Mesenchymal stem cell (in vitro differentiated cells and primary cell): ENCODE results near the gene PLXNA1.

Experiments
- DNase-seq: peaks from one replicate; pipeline ENCODE4 v3.0.0-alpha.2; 2013
- H2AFZ ChIP-seq: one replicate; pipeline ENCODE4 v1.6.1; 2013; ENCODE audit warnings: low read depth, mild to moderate bottlenecking, control low read depth, inconsistent platforms, low read length, moderate library complexity
- H2AK5ac ChIP-seq: 2 replicates; pipeline ENCODE4 v1.6.1; 2013; ENCODE audit warnings: low read length, moderate library complexity, mild to moderate bottlenecking, inconsistent platforms; ENCODE audit not compliant: severe bottlenecking
- H2BK120ac ChIP-seq: one replicate; pipeline ENCODE4 v1.6.1; 2013; ENCODE audit warnings: low read depth, mild to moderate bottlenecking, inconsistent platforms, low read length, moderate library complexity
- H2BK12ac ChIP-seq, 2 experiments: one replicate each; pipeline ENCODE4 v1.6.1; 2013; ENCODE audit warnings: inconsistent platforms in 2 of 2, low read length in 2 of 2, mild to moderate bottlenecking in 2 of 2, moderate library complexity in 2 of 2, control low read depth in 1 of 2
- H2BK15ac ChIP-seq: one replicate; pipeline ENCODE4 v1.6.1; 2013; ENCODE audit warnings: mild to moderate bottlenecking, low read depth, inconsistent platforms; ENCODE audit not compliant: poor library complexity, severe bottlenecking
- H2BK5ac ChIP-seq: 2 replicates; pipeline ENCODE4 v1.6.1; 2013; ENCODE audit warnings: low read depth, mild to moderate bottlenecking, low read length, control low read depth, inconsistent platforms; ENCODE audit not compliant: poor library complexity, severe bottlenecking
- H3K14ac ChIP-seq, 2 experiments: one replicate each; pipeline ENCODE4 v1.6.1; 2013; ENCODE audit warnings: inconsistent platforms in 2 of 2, low read length in 2 of 2, control low read depth in 1 of 2, mild to moderate bottlenecking in 1 of 2, moderate library complexity in 1 of 2
- H3K18ac ChIP-seq, 2 experiments: one replicate each; pipeline ENCODE4 v1.6.1; 2013; ENCODE audit warnings: inconsistent platforms in 2 of 2, low read length in 2 of 2, control low read depth in 1 of 2, low read depth in 1 of 2, mild to moderate bottlenecking in 1 of 2
- H3K23ac ChIP-seq, 2 experiments: one replicate each; pipeline ENCODE4 v1.6.1; 2013; ENCODE audit warnings: inconsistent platforms in 2 of 2, low read length in 2 of 2, mild to moderate bottlenecking in 2 of 2, moderate library complexity in 2 of 2, control low read depth in 1 of 2
- H3K27ac ChIP-seq: 2 replicates; pipeline ENCODE4 v1.5.1; 2013; ENCODE audit warnings: mild to moderate bottlenecking, moderate library complexity, low read length, control low read depth, inconsistent platforms; ENCODE audit not compliant: poor library complexity, severe bottlenecking
- H3K27me3 ChIP-seq, 2 experiments: 2 replicates each; pipeline versions ENCODE4 v1.6.1 to v1.7.0; 2013; ENCODE audit warnings: low read length in 2 of 2, mild to moderate bottlenecking in 2 of 2, moderate library complexity in 2 of 2, control low read depth in 1 of 2, inconsistent platforms in 1 of 2; ENCODE audit not compliant: control insufficient read depth in 1 of 2, insufficient read depth in 1 of 2
- H3K36me3 ChIP-seq, 2 experiments: 2 replicates each; pipeline versions ENCODE4 v1.6.1 to v1.7.0; 2013; ENCODE audit warnings: low read length in 2 of 2, control low read depth in 1 of 2, inconsistent platforms in 1 of 2, low read depth in 1 of 2, mild to moderate bottlenecking in 1 of 2; ENCODE audit not compliant: insufficient read depth in 2 of 2, control insufficient read depth in 1 of 2
- H3K4ac ChIP-seq, 2 experiments: one replicate each; pipeline ENCODE4 v1.6.1; 2013; ENCODE audit warnings: inconsistent platforms in 2 of 2, low read length in 2 of 2, mild to moderate bottlenecking in 2 of 2, moderate library complexity in 2 of 2, control low read depth in 1 of 2, low read depth in 1 of 2
- H3K4me1 ChIP-seq: 2 replicates; pipeline ENCODE4 v1.6.1; 2013; ENCODE audit warnings: low read depth, low read length, control low read depth; ENCODE audit not compliant: control insufficient read depth, insufficient read depth
- H3K4me2 ChIP-seq: 2 replicates; pipeline ENCODE4 v1.6.1; 2013; ENCODE audit warnings: low read length, mild to moderate bottlenecking, inconsistent platforms; ENCODE audit not compliant: poor library complexity, severe bottlenecking
- H3K4me3 ChIP-seq, 2 experiments: 2 replicates each; pipeline versions ENCODE4 v1.5.1 to v1.7.0; 2013; ENCODE audit warnings: low read length in 2 of 2, mild to moderate bottlenecking in 2 of 2, control low read depth in 1 of 2, low read depth in 1 of 2; ENCODE audit not compliant: insufficient read depth in 1 of 2
- H3K79me1 ChIP-seq: replicated peaks from 2 replicates; pipeline ENCODE4 v1.6.1; 2013; ENCODE audit warnings: mild to moderate bottlenecking, control low read depth, low read length, inconsistent platforms; ENCODE audit not compliant: poor library complexity, severe bottlenecking
- H3K9ac ChIP-seq: 2 replicates; pipeline ENCODE4 v1.7.0; 2013; ENCODE audit warnings: mild to moderate bottlenecking, low read length, moderate library complexity
- H3K9me3 ChIP-seq: 2 replicates; pipeline ENCODE4 v1.7.0; 2013; ENCODE audit warnings: mild to moderate bottlenecking, low read length; ENCODE audit not compliant: control insufficient read depth
- H4K8ac ChIP-seq: one replicate; pipeline ENCODE4 v1.6.1; 2013; ENCODE audit warnings: inconsistent platforms, mild to moderate bottlenecking, low read length, moderate library complexity
- H4K91ac ChIP-seq: one replicate; pipeline ENCODE4 v1.6.1; 2013; ENCODE audit warnings: mild to moderate bottlenecking, low read length, inconsistent platforms
- WGBS: methylation state at CpG from one replicate; pipeline ENCODE4 v1.1.7; 2013; ENCODE audit warnings: mixed read lengths; 5-methylcytosine and 5-hydroxymethylcytosine counted together

PLXNA1 gene

DNA sequence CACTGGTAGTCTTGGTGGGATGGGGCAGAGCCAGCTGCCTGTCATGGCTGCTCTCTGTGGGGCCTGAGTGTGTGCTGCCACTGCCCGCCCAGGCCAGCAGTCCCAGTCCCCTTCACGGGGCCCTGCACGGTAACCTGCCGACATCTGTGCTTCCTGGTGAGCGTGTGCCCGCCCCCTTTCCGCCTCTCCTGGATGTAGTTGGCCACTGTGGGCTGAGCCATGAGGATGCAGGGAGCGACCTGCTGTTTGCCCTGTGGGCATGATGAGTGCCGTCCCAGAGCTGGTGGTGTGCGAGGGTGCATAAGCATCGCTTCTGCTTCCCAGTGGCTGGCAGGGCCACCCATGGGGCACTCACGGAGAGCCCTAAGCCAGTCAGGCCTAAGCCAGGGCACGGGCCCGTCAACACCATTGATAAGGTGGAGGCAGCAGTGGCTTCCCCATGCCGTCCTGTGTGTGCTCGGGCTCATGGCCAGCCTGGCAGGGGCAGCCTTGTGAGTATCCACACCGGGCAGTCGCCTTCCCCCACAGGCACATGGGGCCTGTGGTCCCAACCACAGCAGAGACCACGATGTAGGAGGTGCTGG, 14.6 kb downstream of the PLXNA1 start:
- WGBS, result 98% methylated on average over 19 of the region's 19 CpGs
- H2BK5ac ChIP-seq, result no peak overlapping the region

DNA sequence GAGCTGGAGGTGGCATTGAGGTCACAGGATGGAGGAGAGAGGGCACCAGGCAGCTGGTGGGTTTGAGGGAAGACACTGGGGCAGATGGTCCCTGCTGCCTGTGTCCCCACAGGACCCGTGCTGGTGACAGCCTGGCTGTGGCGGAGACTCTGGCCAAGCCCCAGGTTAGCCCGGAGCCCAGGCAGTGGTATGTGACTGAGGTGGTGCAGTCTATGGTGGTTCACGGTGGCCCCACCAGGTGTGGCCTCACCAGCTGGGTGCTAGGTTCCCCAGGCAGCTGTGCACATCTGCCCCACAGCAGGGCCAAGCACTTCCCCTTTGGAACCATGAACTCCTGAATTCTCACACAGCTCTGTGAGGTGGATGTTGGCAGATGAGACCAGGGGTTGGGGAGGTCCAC, 15.4 kb downstream of the PLXNA1 start:
- no peak overlapping the region for H2BK120ac ChIP-seq
- 97% methylated on average over 4 of the region's 4 CpGs for WGBS
- DNase-seq, result no peak
- H4K91ac ChIP-seq, result peak overlapping the region; percentile 14
- no peak overlapping the region for H2AFZ ChIP-seq
- no peak overlapping the region for H3K14ac ChIP-seq
- H3K79me1 ChIP-seq, result peaks cover 43% of the 10 kb centered on the region
- H3K27ac ChIP-seq, result no peak overlapping the region
- H3K4me3 ChIP-seq, result no peak overlapping the region
- peak overlapping the region in 1 of 2 experiments; percentile 37 for H3K4ac ChIP-seq
- no peak overlapping the region for H3K23ac ChIP-seq
- no peak overlapping the region for H3K4me2 ChIP-seq
- H3K9ac ChIP-seq, result no peak overlapping the region
- no peak overlapping the region for H2BK5ac ChIP-seq
- H2BK12ac ChIP-seq, result no peak overlapping the region
- no peak overlapping the region for H2AK5ac ChIP-seq
- no peak overlapping the region for H4K8ac ChIP-seq
- no peak overlapping the region for H3K18ac ChIP-seq
- no peaks in the 10 kb centered on the region for H3K27me3 ChIP-seq
- peaks cover 65% of the 10 kb centered on the region for H3K4me1 ChIP-seq
- H3K9me3 ChIP-seq, result no peaks in the 10 kb centered on the region
- no peak overlapping the region for H2BK15ac ChIP-seq
- peaks cover 20 to 82% of the 10 kb centered on the region in 2 experiments for H3K36me3 ChIP-seq

More for the DNA sequence above, 14.6 kb downstream of the PLXNA1 start:
- Histone ChIP-seq H2AFZ (no peak overlapping the region), H2BK12ac (no peak overlapping the region), H3K14ac (no peak overlapping the region), H2BK15ac (no peak overlapping the region), H3K4me3 (no peak overlapping the region), H3K18ac (no peak overlapping the region), H2AK5ac (no peak overlapping the region), H3K79me1 (peaks cover 49% of the 10 kb centered on the region), H3K9me3 (no peaks in the 10 kb centered on the region), H3K4me1 (peaks cover 59% of the 10 kb centered on the region), H4K8ac (no peak overlapping the region), H3K36me3 (peaks cover 27 to 90% of the 10 kb centered on the region in 2 experiments), H3K9ac (no peak overlapping the region), H3K27me3 (no peaks in the 10 kb centered on the region), H3K4ac (no peak overlapping the region), H4K91ac (no peak overlapping the region), H3K27ac (no peak overlapping the region), H3K23ac (no peak overlapping the region), H3K4me2 (no peak overlapping the region), H2BK120ac (no peak overlapping the region)
- DNase-seq, result no peak

DNA sequence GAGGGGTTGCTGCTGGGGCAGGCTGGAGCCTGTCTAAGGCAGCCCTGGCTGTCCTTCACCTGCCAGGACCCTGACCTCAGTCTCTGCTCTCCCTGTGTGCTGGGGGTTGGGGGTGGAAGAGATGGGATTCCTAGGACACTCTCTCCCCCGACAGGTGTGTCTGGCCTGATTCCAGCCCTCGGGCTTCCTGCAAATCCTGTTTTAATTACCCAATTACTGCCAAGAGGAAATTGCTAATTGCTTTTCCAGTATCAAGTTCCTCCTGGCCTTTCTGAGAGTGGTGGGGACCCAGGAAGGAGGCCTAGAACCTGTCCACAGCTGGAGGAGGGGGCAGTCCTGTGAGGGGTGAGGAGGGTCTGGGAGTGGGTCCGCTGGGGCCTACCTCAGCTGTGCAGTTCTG, 15.8 kb downstream of the PLXNA1 start:
- Histone ChIP-seq H3K27ac (no peak overlapping the region), H2AK5ac (no peak overlapping the region), H3K36me3 (peaks cover 19 to 78% of the 10 kb centered on the region in 2 experiments), H2BK15ac (no peak overlapping the region), H4K91ac (no peak overlapping the region), H3K79me1 (peaks cover 40% of the 10 kb centered on the region), H3K4me1 (peaks cover 69% of the 10 kb centered on the region), H3K9me3 (no peaks in the 10 kb centered on the region), H4K8ac (no peak overlapping the region), H3K23ac (no peak overlapping the region), H2BK5ac (no peak overlapping the region), H3K27me3 (no peaks in the 10 kb centered on the region), H2BK12ac (no peak overlapping the region), H3K14ac (no peak overlapping the region), H2AFZ (no peak overlapping the region), H2BK120ac (no peak overlapping the region), H3K4ac (no peak overlapping the region), H3K9ac (no peak overlapping the region), H3K4me3 (no peak overlapping the region), H3K4me2 (no peak overlapping the region), H3K18ac (no peak overlapping the region)
- WGBS, result 83% methylated on average over 2 of the region's 3 CpGs
- DNase-seq, result no peak

DNA sequence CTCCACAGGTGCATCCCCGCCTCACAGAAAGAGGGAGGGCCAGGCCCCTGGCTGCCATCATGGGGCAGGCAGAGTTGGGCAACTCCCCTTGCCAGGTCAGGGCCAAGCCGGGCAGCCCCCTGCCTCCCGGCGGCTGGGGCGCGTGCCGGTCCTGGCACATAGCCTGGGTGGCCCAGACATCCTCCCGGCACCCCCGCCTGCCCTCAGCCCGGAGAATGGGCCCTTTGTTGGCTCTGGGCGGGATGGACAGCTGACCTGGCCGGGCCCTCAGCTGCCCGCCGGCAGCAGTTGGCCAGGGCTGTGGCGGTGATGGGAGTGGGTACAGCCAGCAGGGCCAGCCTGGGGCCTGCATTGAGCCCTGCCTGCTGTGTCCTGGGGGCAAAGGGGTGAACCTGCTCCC, 16.5 kb downstream of the PLXNA1 start:
- Histone ChIP-seq H2BK15ac (peak overlapping the region; percentile 19), H3K9me3 (no peaks in the 10 kb centered on the region), H3K9ac (no peak overlapping the region), H2AFZ (no peak overlapping the region), H3K4me3 (no peak overlapping the region), H3K27me3 (no peaks in the 10 kb centered on the region), H2BK120ac (no peak overlapping the region), H3K23ac (no peak overlapping the region), H4K91ac (peak overlapping the region; percentile 62), H2BK12ac (no peak overlapping the region), H3K4ac (peak overlapping the region in 1 of 2 experiments; percentile 37), H4K8ac (no peak overlapping the region), H3K27ac (no peak overlapping the region), H3K14ac (no peak overlapping the region), H3K4me2 (no peak overlapping the region), H3K18ac (no peak overlapping the region), H3K4me1 (peaks cover 72% of the 10 kb centered on the region), H3K79me1 (peaks cover 35% of the 10 kb centered on the region), H2AK5ac (no peak overlapping the region), H2BK5ac (no peak overlapping the region), H3K36me3 (peaks cover 15 to 71% of the 10 kb centered on the region in 2 experiments)
- no peak for DNase-seq
- 97% methylated on average over 15 of the region's 15 CpGs for WGBS
